ENCODE data around the gene ERGIC1. TPM values are rescaled to one million over a fixed set of nuclear protein-coding genes. Genes with fewer than 3 reads are reported as not detected.

The ERGIC1 gene
- total and polyA plus RNA-seq, 2 of the 13 experiments (the other 11 are each of a cell fraction or from before 2014, with no cell fraction given), result 78.5 to 184 TPM

GRCh38 chr5:172807766-172808311 is 26.2 kb upstream of the ERGIC1 start (continued):
- TF ChIP-seq TBL1XR1 (IDR thresholded peaks at IDR 0.05; ENCODE audit: borderline replicate concordance, low read length, partially characterized antibody), result no peak
- no peak for TF ChIP-seq DNMT1 (CRISPR knock-in tag; IDR thresholded peaks at IDR 0.05)
- no peak for TF ChIP-seq HOXA7 (CRISPR knock-in tag; IDR thresholded peaks at IDR 0.05)
- no peak for TF ChIP-seq ZNF761 (CRISPR knock-in tag; conservative IDR thresholded peaks at IDR 0.05)
- TF ChIP-seq ZZZ3 (CRISPR knock-in tag; IDR thresholded peaks at IDR 0.05; ENCODE audit: borderline replicate concordance), result no peak
- TF ChIP-seq ZNF205 (CRISPR knock-in tag; IDR thresholded peaks at IDR 0.05), result no peak
- no peak for TF ChIP-seq ZFP36 (IDR thresholded peaks at IDR 0.05; ENCODE audit: borderline replicate concordance, low read depth, low read length, partially characterized antibody)
- no peak for TF ChIP-seq ZSCAN22 (CRISPR knock-in tag; IDR thresholded peaks at IDR 0.05)
- TF ChIP-seq THAP9 (CRISPR knock-in tag; IDR thresholded peaks at IDR 0.05; ENCODE audit: borderline replicate concordance), result no peak
- TF ChIP-seq THYN1 (CRISPR knock-in tag; IDR thresholded peaks at IDR 0.05; ENCODE audit: borderline replicate concordance, low read depth), result no peak
- TF ChIP-seq NFIC (IDR thresholded peaks at IDR 0.05; ENCODE audit: low read length), result peak; percentile 13; the same call in 1 of the 2 replicates
- TF ChIP-seq ZNF24 (IDR thresholded peaks at IDR 0.05), result 0 out of 2 replicates have a peak, but pooled peaks have one; percentile 56
- no peak for TF ChIP-seq ZNF552 (CRISPR knock-in tag; IDR thresholded peaks at IDR 0.05; ENCODE audit: borderline replicate concordance)
- TF ChIP-seq ZBTB26 (CRISPR knock-in tag; IDR thresholded peaks at IDR 0.05; ENCODE audit: borderline replicate concordance), result 0 out of 2 replicates have a peak, but pooled peaks have one; percentile 2
- TF ChIP-seq MTF1 (CRISPR knock-in tag; IDR thresholded peaks at IDR 0.05), result no peak
- TF ChIP-seq MTERF4 (CRISPR knock-in tag; IDR thresholded peaks at IDR 0.05), result no peak
- 0 out of 2 replicates have a peak, but pooled peaks have one; percentile 29 for TF ChIP-seq NAIF1 (CRISPR knock-in tag; IDR thresholded peaks at IDR 0.05; ENCODE audit: borderline replicate concordance)
- TF ChIP-seq ZNF362 (CRISPR knock-in tag; IDR thresholded peaks at IDR 0.05; ENCODE audit: borderline replicate concordance), result peak; percentile 69
- TF ChIP-seq THAP8 (CRISPR knock-in tag; IDR thresholded peaks at IDR 0.05; ENCODE audit: borderline replicate concordance), result no peak
- no peak for TF ChIP-seq AGO1 (IDR thresholded peaks at IDR 0.05; ENCODE audit: low read depth, low read length, poor library complexity, severe bottlenecking)
- no peak for TF ChIP-seq MIXL1 (CRISPR knock-in tag; IDR thresholded peaks at IDR 0.05)
